ENCODE data around the gene COMP. TPM values are rescaled to one million over a fixed set of nuclear protein-coding genes. Genes with fewer than 3 reads are reported as not detected.
A peak's percentile ranks its signal among the peaks of the same experiment; 100 is the strongest.

COMP gene
- total RNA-seq, 1 donor from 2014 or later: 0.98 TPM

- DNase-seq (ENCODE audit: extremely low spot score in 2 of 2): no peak
- Histone ChIP-seq H3K27ac (no peak overlapping the region), H3K9me3 (no peaks in the 10 kb centered on the region), H3K4me1 (peaks cover 8% of the 10 kb centered on the region), H3K36me3 (no peaks in the 10 kb centered on the region), H3K27me3 (no peaks in the 10 kb centered on the region), H3K4me3 (no peak overlapping the region)
- TF ChIP-seq POLR2AphosphoS5 (IDR thresholded peaks at IDR 0.05; ENCODE audit: insufficient read depth in 1 of 2, low read depth in 1 of 2) (no peak), CTCF (IDR thresholded peaks at IDR 0.05) (no peak), POLR2A (IDR thresholded peaks at IDR 0.05) (no peak)
- intact Hi-C loops (cut with DNase I): no loop called here
These were observed 5.1 kb upstream of the COMP start for GRCh38 chr19:18796239-18796638.

- Histone ChIP-seq H3K36me3 (no peaks in the 10 kb centered on the region), H3K27ac (peak overlapping the region; percentile 43), H3K27me3 (no peaks in the 10 kb centered on the region), H3K9me3 (no peaks in the 10 kb centered on the region), H3K4me3 (peak overlapping the region in 1 of 2 donors; percentile 22), H3K4me1 (peaks cover 15% of the 10 kb centered on the region)
- DNase-seq (ENCODE audit: extremely low spot score in 2 of 2): no peak
- TF ChIP-seq CTCF (IDR thresholded peaks at IDR 0.05): no peak
- TF ChIP-seq POLR2A (IDR thresholded peaks at IDR 0.05): no peak
- TF ChIP-seq POLR2AphosphoS5 (IDR thresholded peaks at IDR 0.05; ENCODE audit: insufficient read depth in 1 of 2, low read depth in 1 of 2): no peak
- intact Hi-C loops (cut with DNase I): no loop called here
These were observed 4.4 kb upstream of the COMP start for GRCh38 chr19:18795540-18795939.

GRCh38 chr19:18794692-18795091 is 3.6 kb upstream of the COMP start:
- no peaks in the 10 kb centered on the region for H3K27me3 ChIP-seq
- no peak for DNase-seq (ENCODE audit: extremely low spot score in 2 of 2)
- H3K4me1 ChIP-seq: peaks cover 23% of the 10 kb centered on the region
- no peak overlapping the region for H3K27ac ChIP-seq
- no peaks in the 10 kb centered on the region for H3K36me3 ChIP-seq
- TF ChIP-seq POLR2A (IDR thresholded peaks at IDR 0.05) (no peak), CTCF (IDR thresholded peaks at IDR 0.05) (no peak), POLR2AphosphoS5 (IDR thresholded peaks at IDR 0.05; ENCODE audit: insufficient read depth in 1 of 2, low read depth in 1 of 2) (no peak)
- no peak overlapping the region for H3K4me3 ChIP-seq
- intact Hi-C loops (cut with DNase I): no loop called here
- H3K9me3 ChIP-seq: no peaks in the 10 kb centered on the region

- H3K27me3 ChIP-seq: peaks cover 6% of the 10 kb centered on the region
- no peak overlapping the region for H3K4me3 ChIP-seq
- peaks cover 30% of the 10 kb centered on the region for H3K4me1 ChIP-seq
- TF ChIP-seq POLR2AphosphoS5 (IDR thresholded peaks at IDR 0.05; ENCODE audit: insufficient read depth in 1 of 2, low read depth in 1 of 2) (no peak), POLR2A (IDR thresholded peaks at IDR 0.05) (no peak), CTCF (IDR thresholded peaks at IDR 0.05) (no peak)
- DNase-seq (ENCODE audit: extremely low spot score in 2 of 2): no peak
- intact Hi-C loops (cut with DNase I): no loop called here
- no peaks in the 10 kb centered on the region for H3K9me3 ChIP-seq
- H3K27ac ChIP-seq: no peak overlapping the region
- no peaks in the 10 kb centered on the region for H3K36me3 ChIP-seq
These were observed 2.9 kb upstream of the COMP start for GRCh38 chr19:18794029-18794313.

GRCh38 chr19:18793144-18794028 is 2.3 kb upstream of the COMP start:
- no peak for DNase-seq (ENCODE audit: extremely low spot score in 2 of 2)
- peaks cover 36% of the 10 kb centered on the region for H3K4me1 ChIP-seq
- H3K27ac ChIP-seq: no peak overlapping the region
- no peaks in the 10 kb centered on the region for H3K36me3 ChIP-seq
- no peaks in the 10 kb centered on the region for H3K9me3 ChIP-seq
- no peak for TF ChIP-seq CTCF (IDR thresholded peaks at IDR 0.05)
- TF ChIP-seq POLR2AphosphoS5 (IDR thresholded peaks at IDR 0.05; ENCODE audit: insufficient read depth in 1 of 2, low read depth in 1 of 2): no peak
- TF ChIP-seq POLR2A (IDR thresholded peaks at IDR 0.05): no peak
- H3K27me3 ChIP-seq: peaks cover 12% of the 10 kb centered on the region
- H3K4me3 ChIP-seq: no peak overlapping the region
- intact Hi-C loops (cut with DNase I): no loop called here
